Measurements from ENCODE around the gene TENM4.
"Not testable (repeated sequence)": the region's sequence is repeated elsewhere in the genome, so short reads cannot be mapped to it uniquely, and the experiment has no call there.

The TENM4 gene

DNA sequence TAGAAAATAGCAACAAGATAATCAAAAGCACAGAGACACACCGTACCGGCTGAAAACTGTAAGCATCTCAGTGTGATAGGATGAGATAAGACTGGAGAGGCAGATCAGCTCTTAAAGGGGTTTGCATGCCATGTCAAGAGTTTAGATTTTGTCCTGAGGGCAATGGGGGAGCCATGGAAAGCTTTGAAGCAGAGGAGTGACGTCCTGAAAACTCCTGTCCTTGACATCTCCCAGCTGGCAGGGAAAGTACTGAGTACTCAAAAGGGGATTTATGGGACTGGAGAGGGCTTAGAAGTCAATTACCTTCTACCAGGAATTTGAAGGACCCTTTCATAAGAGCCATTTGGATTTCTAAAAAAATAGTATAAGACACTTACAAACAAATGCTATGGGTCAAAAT is 445.7 kb downstream of the TENM4 start:
- Histone ChIP-seq H3K4me3 (ENCODE audit: low read depth in 1 of 2, low read length in 2 of 2) (no peak overlapping the region), H3K4me1 (ENCODE audit: control insufficient read depth in 1 of 2, insufficient read depth in 2 of 2, low read length in 2 of 2) (no peaks in the 10 kb centered on the region), H3K9me3 (ENCODE audit: control insufficient read depth in 1 of 2, low read length in 2 of 2) (peaks cover 0 to 6% of the 10 kb centered on the region in 2 donors), H3K27me3 (ENCODE audit: low read depth, low read length) (no peaks in the 10 kb centered on the region), H3K27ac (ENCODE audit: low read length) (no peak overlapping the region), H3K36me3 (ENCODE audit: control insufficient read depth in 1 of 2, insufficient read depth in 2 of 2, low read length in 2 of 2) (no peaks in the 10 kb centered on the region)

DNA sequence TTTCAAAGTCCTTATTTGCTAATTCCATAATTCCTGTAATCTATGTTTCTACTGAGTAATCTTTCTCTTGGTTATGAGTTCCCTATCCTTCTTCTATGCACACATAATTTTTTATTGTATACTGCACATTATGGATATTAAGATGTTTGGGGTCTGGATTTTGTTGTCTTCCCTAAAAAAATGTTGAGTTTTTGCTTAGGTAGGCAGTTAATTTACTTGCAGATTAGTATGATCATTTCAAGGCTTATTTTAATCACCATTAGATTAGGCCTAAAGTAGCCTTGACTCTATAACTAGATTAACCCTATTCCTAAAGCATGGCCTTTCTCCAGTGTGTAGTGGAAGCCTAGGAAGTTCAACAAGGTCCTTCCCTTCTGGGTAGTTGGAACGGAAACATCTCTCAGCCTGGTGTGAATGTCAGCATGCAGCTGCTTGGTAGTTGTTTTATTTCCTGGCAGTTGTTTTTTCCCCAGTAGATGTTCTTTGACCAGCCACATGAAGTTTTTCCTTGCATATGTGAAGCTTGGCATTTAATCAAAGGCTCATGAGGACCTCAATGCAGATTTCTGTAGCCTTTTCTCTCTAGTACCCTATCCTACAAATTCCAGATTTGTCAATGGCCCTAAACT is 446.9 kb downstream of the TENM4 start:
- H3K4me1 ChIP-seq (ENCODE audit: control insufficient read depth in 1 of 2, insufficient read depth in 2 of 2, low read length in 2 of 2), result no peaks in the 10 kb centered on the region
- no peak overlapping the region for H3K4me3 ChIP-seq (ENCODE audit: low read depth in 1 of 2, low read length in 2 of 2)
- no peaks in the 10 kb centered on the region for H3K36me3 ChIP-seq (ENCODE audit: control insufficient read depth in 1 of 2, insufficient read depth in 2 of 2, low read length in 2 of 2)
- no peak overlapping the region for H3K27ac ChIP-seq (ENCODE audit: low read length)
- H3K9me3 ChIP-seq (ENCODE audit: control insufficient read depth in 1 of 2, low read length in 2 of 2), result peaks cover 0 to 6% of the 10 kb centered on the region in 2 donors
- no peaks in the 10 kb centered on the region for H3K27me3 ChIP-seq (ENCODE audit: low read depth, low read length)

- Histone ChIP-seq H3K4me1 (ENCODE audit: control insufficient read depth in 1 of 2, insufficient read depth in 2 of 2, low read length in 2 of 2) (no peaks in the 10 kb centered on the region), H3K27ac (ENCODE audit: low read length) (no peak overlapping the region), H3K36me3 (ENCODE audit: control insufficient read depth in 1 of 2, insufficient read depth in 2 of 2, low read length in 2 of 2) (no peaks in the 10 kb centered on the region), H3K4me3 (ENCODE audit: low read depth in 1 of 2, low read length in 2 of 2) (no peak overlapping the region), H3K27me3 (ENCODE audit: low read depth, low read length) (no peaks in the 10 kb centered on the region), H3K9me3 (ENCODE audit: control insufficient read depth in 1 of 2, low read length in 2 of 2) (no peaks in the 10 kb centered on the region)
Measured at GRCh38 chr11:78991681-78992080, 449.1 kb downstream of the TENM4 start.

GRCh38 chr11:78990261-78990660 is 450.6 kb downstream of the TENM4 start:
- Histone ChIP-seq H3K36me3 (ENCODE audit: control insufficient read depth in 1 of 2, insufficient read depth in 2 of 2, low read length in 2 of 2) (no peaks in the 10 kb centered on the region), H3K27me3 (ENCODE audit: low read depth, low read length) (no peaks in the 10 kb centered on the region), H3K4me3 (ENCODE audit: low read depth in 1 of 2, low read length in 2 of 2) (no peak overlapping the region), H3K27ac (ENCODE audit: low read length) (no peak overlapping the region), H3K9me3 (ENCODE audit: control insufficient read depth in 1 of 2, low read length in 2 of 2) (no peaks in the 10 kb centered on the region), H3K4me1 (ENCODE audit: control insufficient read depth in 1 of 2, insufficient read depth in 2 of 2, low read length in 2 of 2) (no peaks in the 10 kb centered on the region)

GRCh38 chr11:78987748-78988147 is 453.1 kb downstream of the TENM4 start:
- Histone ChIP-seq H3K36me3 (ENCODE audit: control insufficient read depth in 1 of 2, insufficient read depth in 2 of 2, low read length in 2 of 2) (no peaks in the 10 kb centered on the region), H3K4me3 (ENCODE audit: low read depth in 1 of 2, low read length in 2 of 2) (no peak overlapping the region), H3K4me1 (ENCODE audit: control insufficient read depth in 1 of 2, insufficient read depth in 2 of 2, low read length in 2 of 2) (no peaks in the 10 kb centered on the region), H3K27me3 (ENCODE audit: low read depth, low read length) (no peaks in the 10 kb centered on the region), H3K9me3 (ENCODE audit: control insufficient read depth in 1 of 2, low read length in 2 of 2) (no peaks in the 10 kb centered on the region), H3K27ac (ENCODE audit: low read length) (no peak overlapping the region)

- Histone ChIP-seq H3K4me3 (ENCODE audit: low read depth in 1 of 2, low read length in 2 of 2) (no peak overlapping the region), H3K27ac (ENCODE audit: low read length) (no peak overlapping the region), H3K27me3 (ENCODE audit: low read depth, low read length) (no peaks in the 10 kb centered on the region), H3K36me3 (ENCODE audit: control insufficient read depth in 1 of 2, insufficient read depth in 2 of 2, low read length in 2 of 2) (no peaks in the 10 kb centered on the region), H3K4me1 (ENCODE audit: control insufficient read depth in 1 of 2, insufficient read depth in 2 of 2, low read length in 2 of 2) (no peaks in the 10 kb centered on the region), H3K9me3 (ENCODE audit: control insufficient read depth in 1 of 2, low read length in 2 of 2) (no peaks in the 10 kb centered on the region)
Measured at GRCh38 chr11:78986305-78986704, 454.5 kb downstream of the TENM4 start.

DNA sequence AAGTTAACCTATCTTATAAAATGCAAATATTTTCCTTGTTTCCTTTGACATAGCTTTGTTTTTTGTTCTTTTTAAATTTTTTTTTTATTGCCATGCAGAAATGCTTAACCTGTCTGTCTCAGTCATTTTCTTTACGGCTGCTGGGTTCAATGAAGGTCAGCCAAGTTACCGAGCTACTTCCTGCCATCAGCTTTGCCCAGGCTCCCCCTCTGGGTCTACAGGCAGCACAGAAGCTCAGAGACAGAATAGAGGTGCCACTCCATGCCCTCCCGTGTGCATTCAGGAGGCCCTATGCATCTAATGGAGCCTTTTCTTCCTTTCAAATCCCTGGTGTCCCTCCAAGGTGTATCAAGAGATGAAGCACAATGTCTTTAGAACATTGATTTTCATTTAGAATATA is 455.2 kb downstream of the TENM4 start:
- H3K27ac ChIP-seq (ENCODE audit: low read length), result no peak overlapping the region
- no peaks in the 10 kb centered on the region for H3K36me3 ChIP-seq (ENCODE audit: control insufficient read depth in 1 of 2, insufficient read depth in 2 of 2, low read length in 2 of 2)
- no peaks in the 10 kb centered on the region for H3K27me3 ChIP-seq (ENCODE audit: low read depth, low read length)
- H3K4me3 ChIP-seq (ENCODE audit: low read depth in 1 of 2, low read length in 2 of 2), result no peak overlapping the region
- H3K9me3 ChIP-seq (ENCODE audit: control insufficient read depth in 1 of 2, low read length in 2 of 2), result no peaks in the 10 kb centered on the region
- H3K4me1 ChIP-seq (ENCODE audit: control insufficient read depth in 1 of 2, insufficient read depth in 2 of 2, low read length in 2 of 2), result no peaks in the 10 kb centered on the region

GRCh38 chr11:78982473-78982872 is 458.4 kb downstream of the TENM4 start:
- Histone ChIP-seq H3K4me3 (ENCODE audit: low read depth in 1 of 2, low read length in 2 of 2) (no peak overlapping the region), H3K36me3 (ENCODE audit: control insufficient read depth in 1 of 2, insufficient read depth in 2 of 2, low read length in 2 of 2) (no peaks in the 10 kb centered on the region), H3K27me3 (ENCODE audit: low read depth, low read length) (no peaks in the 10 kb centered on the region), H3K4me1 (ENCODE audit: control insufficient read depth in 1 of 2, insufficient read depth in 2 of 2, low read length in 2 of 2) (no peaks in the 10 kb centered on the region), H3K9me3 (ENCODE audit: control insufficient read depth in 1 of 2, low read length in 2 of 2) (no peaks in the 10 kb centered on the region), H3K27ac (ENCODE audit: low read length) (no peak overlapping the region)

DNA sequence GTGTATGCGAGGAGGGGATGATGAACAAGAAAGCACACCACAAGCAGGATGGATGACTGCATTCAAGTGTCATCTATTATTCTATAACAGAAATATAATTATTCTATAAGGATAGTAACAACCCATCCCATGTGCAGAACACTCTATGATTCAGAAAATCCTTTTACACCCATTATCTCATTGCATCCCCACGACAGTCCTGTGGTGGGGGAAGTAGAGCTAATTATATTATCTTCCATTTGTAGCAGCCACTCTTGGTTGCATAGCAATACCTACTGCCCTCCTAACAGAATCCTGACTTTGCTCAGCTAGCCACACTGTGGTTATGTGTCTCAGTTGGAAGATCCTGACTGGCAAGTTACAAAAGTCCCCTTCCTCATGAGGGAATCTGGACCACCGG is 459.7 kb downstream of the TENM4 start:
- no peak overlapping the region for H3K27ac ChIP-seq (ENCODE audit: low read length)
- H3K36me3 ChIP-seq (ENCODE audit: control insufficient read depth in 1 of 2, insufficient read depth in 2 of 2, low read length in 2 of 2), result no peaks in the 10 kb centered on the region
- H3K27me3 ChIP-seq (ENCODE audit: low read depth, low read length), result no peaks in the 10 kb centered on the region
- H3K9me3 ChIP-seq (ENCODE audit: control insufficient read depth in 1 of 2, low read length in 2 of 2), result no peaks in the 10 kb centered on the region
- H3K4me1 ChIP-seq (ENCODE audit: control insufficient read depth in 1 of 2, insufficient read depth in 2 of 2, low read length in 2 of 2), result no peaks in the 10 kb centered on the region
- H3K4me3 ChIP-seq (ENCODE audit: low read depth in 1 of 2, low read length in 2 of 2), result no peak overlapping the region

DNA sequence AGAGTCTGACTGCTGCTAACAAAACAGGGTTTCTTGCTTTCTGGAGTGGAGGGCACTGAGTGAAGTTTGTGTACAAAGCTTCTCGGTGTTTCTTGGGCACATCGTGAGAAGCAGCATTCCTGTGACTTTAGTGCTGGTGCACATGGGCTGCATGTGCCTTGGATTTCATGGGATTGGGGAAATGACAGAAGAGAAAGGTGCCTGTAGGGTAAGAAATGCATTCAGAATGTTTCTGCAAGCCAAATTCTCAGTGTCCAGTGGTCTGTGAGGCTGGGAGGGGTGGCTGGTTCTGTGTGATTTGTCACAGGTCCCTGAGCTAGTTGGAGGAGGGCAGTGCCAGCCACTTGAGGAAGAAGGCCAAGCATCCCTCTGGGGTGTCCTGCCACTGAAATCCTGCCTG is 462.0 kb downstream of the TENM4 start:
- Histone ChIP-seq H3K9me3 (ENCODE audit: control insufficient read depth in 1 of 2, low read length in 2 of 2) (no peaks in the 10 kb centered on the region), H3K27ac (ENCODE audit: low read length) (no peak overlapping the region), H3K27me3 (ENCODE audit: low read depth, low read length) (no peaks in the 10 kb centered on the region), H3K36me3 (ENCODE audit: control insufficient read depth in 1 of 2, insufficient read depth in 2 of 2, low read length in 2 of 2) (no peaks in the 10 kb centered on the region), H3K4me3 (ENCODE audit: low read depth in 1 of 2, low read length in 2 of 2) (no peak overlapping the region), H3K4me1 (ENCODE audit: control insufficient read depth in 1 of 2, insufficient read depth in 2 of 2, low read length in 2 of 2) (no peaks in the 10 kb centered on the region)

DNA sequence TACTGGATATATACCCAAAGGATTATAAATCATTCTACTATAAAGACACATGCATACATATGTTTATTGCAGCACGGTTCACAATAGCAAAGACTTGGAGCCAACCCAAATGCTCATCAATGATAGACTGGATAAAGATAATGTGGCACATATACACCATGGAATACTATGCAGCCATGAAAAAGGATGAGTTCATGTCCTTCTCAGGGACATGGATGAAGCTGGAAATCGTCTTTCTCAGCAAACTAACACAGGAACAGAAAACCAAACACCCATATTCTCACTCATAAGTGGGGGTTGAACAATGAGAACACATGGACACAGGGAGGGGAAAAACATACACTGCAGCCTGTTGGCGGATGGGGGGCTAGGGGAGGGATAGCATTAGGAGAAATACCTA is 463.0 kb downstream of the TENM4 start:
- not testable (repeated sequence) for H3K27ac ChIP-seq (ENCODE audit: low read length); H3K4me1 ChIP-seq (ENCODE audit: control insufficient read depth in 1 of 2, insufficient read depth in 2 of 2, low read length in 2 of 2); H3K9me3 ChIP-seq (ENCODE audit: control insufficient read depth in 1 of 2, low read length in 2 of 2); H3K36me3 ChIP-seq (ENCODE audit: control insufficient read depth in 1 of 2, insufficient read depth in 2 of 2, low read length in 2 of 2); H3K4me3 ChIP-seq (ENCODE audit: low read depth in 1 of 2, low read length in 2 of 2); H3K27me3 ChIP-seq (ENCODE audit: low read depth, low read length)

- Histone ChIP-seq H3K36me3 (ENCODE audit: control insufficient read depth in 1 of 2, insufficient read depth in 2 of 2, low read length in 2 of 2) (no peaks in the 10 kb centered on the region), H3K27me3 (ENCODE audit: low read depth, low read length) (no peaks in the 10 kb centered on the region), H3K4me1 (ENCODE audit: control insufficient read depth in 1 of 2, insufficient read depth in 2 of 2, low read length in 2 of 2) (no peaks in the 10 kb centered on the region), H3K4me3 (ENCODE audit: low read depth in 1 of 2, low read length in 2 of 2) (no peak overlapping the region), H3K27ac (ENCODE audit: low read length) (no peak overlapping the region), H3K9me3 (ENCODE audit: control insufficient read depth in 1 of 2, low read length in 2 of 2) (no peaks in the 10 kb centered on the region)
Measured at GRCh38 chr11:78977009-78977408, 463.8 kb downstream of the TENM4 start.

Data from muscle layer of duodenum (tissue), 2 donors.